ENCODE results near the gene MCCC1. TPM values are rescaled to one million over a fixed set of nuclear protein-coding genes. Genes with fewer than 3 reads are reported as not detected.
"Not testable (repeated sequence)": the region's sequence is repeated elsewhere in the genome, so short reads cannot be mapped to it uniquely, and the experiment has no call there.

MCCC1 gene
- total and polyA plus RNA-seq, 2 experiments from 2014 or later, result 30.8 to 37.7 TPM

DNA sequence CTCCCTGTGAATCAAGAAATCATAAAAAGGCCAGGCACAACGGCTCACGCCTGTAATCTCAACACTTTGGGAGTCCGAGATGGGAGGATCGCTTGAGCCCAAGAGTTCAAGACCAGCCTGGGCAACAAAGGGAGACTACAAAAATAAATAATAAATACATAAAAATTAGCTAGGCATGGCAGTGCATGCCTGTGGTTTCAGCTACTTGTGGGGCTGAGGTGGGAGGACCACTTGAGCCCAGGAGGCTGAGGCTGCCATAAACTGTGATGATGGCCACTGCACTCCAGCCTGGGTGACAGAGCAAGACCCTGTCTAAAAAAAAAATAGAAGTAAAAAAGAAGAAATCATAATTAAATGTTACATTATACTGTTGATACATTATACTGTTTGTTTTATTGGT is 91.0 kb downstream of the MCCC1 start:
- H3K4me2 ChIP-seq, result no peak overlapping the region
- no peak for TF ChIP-seq EZH2 (IDR thresholded peaks at IDR 0.05; ENCODE audit: borderline replicate concordance)
- TF ChIP-seq EZH2phosphoT487 (IDR thresholded peaks at IDR 0.05; ENCODE audit: low read depth, severe bottlenecking, unreplicated experiment), result no peak
- TF ChIP-seq, protein P1, sequence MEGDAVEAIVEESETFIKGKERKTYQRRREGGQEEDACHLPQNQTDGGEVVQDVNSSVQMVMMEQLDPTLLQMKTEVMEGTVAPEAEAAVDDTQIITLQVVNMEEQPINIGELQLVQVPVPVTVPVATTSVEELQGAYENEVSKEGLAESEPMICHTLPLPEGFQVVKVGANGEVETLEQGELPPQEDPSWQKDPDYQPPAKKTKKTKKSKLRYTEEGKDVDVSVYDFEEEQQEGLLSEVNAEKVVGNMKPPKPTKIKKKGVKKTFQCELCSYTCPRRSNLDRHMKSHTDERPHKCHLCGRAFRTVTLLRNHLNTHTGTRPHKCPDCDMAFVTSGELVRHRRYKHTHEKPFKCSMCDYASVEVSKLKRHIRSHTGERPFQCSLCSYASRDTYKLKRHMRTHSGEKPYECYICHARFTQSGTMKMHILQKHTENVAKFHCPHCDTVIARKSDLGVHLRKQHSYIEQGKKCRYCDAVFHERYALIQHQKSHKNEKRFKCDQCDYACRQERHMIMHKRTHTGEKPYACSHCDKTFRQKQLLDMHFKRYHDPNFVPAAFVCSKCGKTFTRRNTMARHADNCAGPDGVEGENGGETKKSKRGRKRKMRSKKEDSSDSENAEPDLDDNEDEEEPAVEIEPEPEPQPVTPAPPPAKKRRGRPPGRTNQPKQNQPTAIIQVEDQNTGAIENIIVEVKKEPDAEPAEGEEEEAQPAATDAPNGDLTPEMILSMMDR (IDR thresholded peaks at IDR 0.05; ENCODE audit: poor library complexity), result no peak
- H3K27ac ChIP-seq, result no peak overlapping the region
- no peak for DNase-seq (ENCODE audit: low spot score)
- no peaks in the 10 kb centered on the region for H3K4me1 ChIP-seq (ENCODE audit: insufficient read depth)
- no peaks in the 10 kb centered on the region for H3K27me3 ChIP-seq
- H2AFZ ChIP-seq, result no peak overlapping the region
- no peaks in the 10 kb centered on the region for H4K20me1 ChIP-seq (ENCODE audit: insufficient read depth, poor library complexity, severe bottlenecking)
- H3K9me3 ChIP-seq (ENCODE audit: low read depth), result no peaks in the 10 kb centered on the region
- no peaks in the 10 kb centered on the region for H3K79me2 ChIP-seq
- 96% methylated on average over 4 of the region's 4 CpGs for whole genome bisulfite sequencing (ENCODE audit: low lambda C conversion rate, missing lambda C conversion rate)
- H3K4me3 ChIP-seq, result no peak overlapping the region
- no peaks in the 10 kb centered on the region for H3K36me3 ChIP-seq (replicated peaks; ENCODE audit: insufficient read depth, low read depth)
- no peaks in the 10 kb centered on the region for H3K9me2 ChIP-seq (replicated peaks; ENCODE audit: insufficient read depth)

DNA sequence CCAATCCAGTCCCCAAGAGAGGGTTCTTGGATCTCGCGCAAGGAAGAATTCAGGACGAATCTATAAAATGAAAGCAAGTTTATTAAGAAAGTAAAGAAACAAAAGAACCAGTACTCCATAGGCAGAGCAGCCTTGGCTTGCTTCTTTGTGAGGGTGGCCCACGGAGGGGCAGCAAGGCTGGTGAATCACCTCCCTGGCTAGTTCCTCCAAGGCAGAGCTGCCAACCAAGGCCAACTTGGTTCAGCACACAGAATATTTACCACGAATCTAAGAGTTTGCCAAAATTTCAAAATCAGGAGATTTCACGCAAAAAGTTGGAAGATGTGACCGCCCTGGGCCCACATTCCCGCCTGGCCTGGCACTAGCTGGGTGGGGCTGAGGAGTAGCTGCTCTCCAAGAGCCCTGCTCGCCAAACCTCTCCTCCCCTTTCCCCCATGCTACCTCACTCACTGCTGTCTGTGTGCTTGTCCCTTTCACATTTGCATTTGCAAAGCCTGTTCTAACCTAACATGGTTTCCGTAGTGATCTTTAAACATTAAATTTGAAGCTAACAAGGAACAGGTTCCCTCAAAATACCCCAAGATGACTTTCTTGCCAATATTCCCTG is 92.8 kb downstream of the MCCC1 start:
- Histone ChIP-seq H3K4me1 (ENCODE audit: insufficient read depth) (no peaks in the 10 kb centered on the region), H3K27ac (no peak overlapping the region), H3K79me2 (no peaks in the 10 kb centered on the region), H3K9me3 (ENCODE audit: low read depth) (no peaks in the 10 kb centered on the region), H3K9me2 (replicated peaks; ENCODE audit: insufficient read depth) (no peaks in the 10 kb centered on the region), H3K4me2 (no peak overlapping the region), H4K20me1 (ENCODE audit: insufficient read depth, poor library complexity, severe bottlenecking) (no peaks in the 10 kb centered on the region), H3K4me3 (no peak overlapping the region), H2AFZ (no peak overlapping the region), H3K36me3 (replicated peaks; ENCODE audit: insufficient read depth, low read depth) (no peaks in the 10 kb centered on the region), H3K27me3 (no peaks in the 10 kb centered on the region)
- 88% methylated on average over 10 of the region's 10 CpGs for WGBS (ENCODE audit: low lambda C conversion rate, missing lambda C conversion rate)
- TF ChIP-seq EZH2 (IDR thresholded peaks at IDR 0.05; ENCODE audit: borderline replicate concordance) (no peak), EZH2phosphoT487 (IDR thresholded peaks at IDR 0.05; ENCODE audit: low read depth, severe bottlenecking, unreplicated experiment) (no peak)
- TF ChIP-seq, protein P1 (IDR thresholded peaks at IDR 0.05; ENCODE audit: poor library complexity), result no peak
- no peak for DNase-seq (ENCODE audit: low spot score)

DNA sequence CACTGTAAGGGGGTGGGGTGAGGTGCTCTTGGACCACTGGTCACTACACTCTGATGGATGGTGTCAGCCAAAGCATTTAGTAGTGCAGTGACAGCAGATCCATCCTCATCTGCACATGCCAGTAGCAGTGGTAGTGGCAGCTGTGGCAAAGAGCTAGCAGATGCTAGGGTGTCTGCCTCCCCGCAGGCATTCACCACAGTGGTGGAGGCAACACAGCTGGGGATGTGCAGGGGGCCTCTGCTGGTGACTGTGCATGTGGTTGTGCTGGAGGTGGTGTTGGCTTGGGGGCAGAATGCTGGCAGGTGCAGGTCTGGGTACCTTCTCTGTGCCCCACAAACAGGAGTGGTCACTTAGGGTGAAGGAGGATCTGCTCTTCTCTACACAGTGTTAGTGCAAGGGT is 99.5 kb downstream of the MCCC1 start:
- H2AFZ ChIP-seq, result no peak overlapping the region
- no peak overlapping the region for H3K4me2 ChIP-seq
- no peak overlapping the region for H3K4me3 ChIP-seq
- no peaks in the 10 kb centered on the region for H3K4me1 ChIP-seq (ENCODE audit: insufficient read depth)
- 100% methylated on average over 1 of the region's 1 CpG for WGBS (ENCODE audit: low lambda C conversion rate, missing lambda C conversion rate)
- TF ChIP-seq, protein P1 (IDR thresholded peaks at IDR 0.05; ENCODE audit: poor library complexity), result no peak
- TF ChIP-seq EZH2 (IDR thresholded peaks at IDR 0.05; ENCODE audit: borderline replicate concordance) (no peak), EZH2phosphoT487 (IDR thresholded peaks at IDR 0.05; ENCODE audit: low read depth, severe bottlenecking, unreplicated experiment) (no peak)
- no peaks in the 10 kb centered on the region for H4K20me1 ChIP-seq (ENCODE audit: insufficient read depth, poor library complexity, severe bottlenecking)
- no peaks in the 10 kb centered on the region for H3K9me3 ChIP-seq (ENCODE audit: low read depth)
- DNase-seq (ENCODE audit: low spot score), result no peak
- H3K27me3 ChIP-seq, result no peaks in the 10 kb centered on the region
- H3K9me2 ChIP-seq (replicated peaks; ENCODE audit: insufficient read depth), result no peaks in the 10 kb centered on the region
- H3K27ac ChIP-seq, result no peak overlapping the region
- H3K79me2 ChIP-seq, result no peaks in the 10 kb centered on the region
- H3K36me3 ChIP-seq (replicated peaks; ENCODE audit: insufficient read depth, low read depth), result no peaks in the 10 kb centered on the region

DNA sequence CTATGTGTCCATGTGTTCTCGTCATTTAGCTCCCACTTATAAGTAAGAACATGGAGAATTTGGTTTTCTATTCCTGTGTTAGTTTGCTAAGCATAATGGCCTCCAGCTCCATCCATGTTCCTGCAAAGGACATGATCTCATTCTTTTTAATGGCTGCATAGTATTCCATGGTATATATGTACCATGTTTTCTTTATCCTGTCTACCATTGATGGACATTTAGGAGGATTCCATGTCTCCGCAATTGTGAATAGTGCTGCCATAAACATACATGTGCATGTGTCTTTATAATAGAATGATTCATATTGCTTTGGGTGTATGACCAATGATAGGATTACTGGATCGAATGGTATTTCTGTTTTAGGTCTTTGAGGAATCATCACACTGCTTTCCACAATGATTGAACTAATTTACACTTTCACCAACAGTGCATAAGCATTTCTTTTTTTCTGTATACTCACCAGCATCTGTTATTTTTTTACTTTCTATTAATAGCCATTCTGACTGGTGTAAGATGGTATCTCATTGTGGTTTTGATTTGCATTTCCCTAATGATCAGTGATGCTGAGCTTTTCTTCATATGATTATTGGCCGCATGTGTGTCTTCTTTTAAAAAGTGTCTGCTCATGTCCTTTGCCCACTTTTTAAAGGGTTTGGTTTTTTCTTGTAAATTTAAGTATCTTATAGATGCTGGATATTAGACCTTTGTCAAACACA is 105.7 kb downstream of the MCCC1 start:
- not testable (repeated sequence) for DNase-seq (ENCODE audit: low spot score); H3K9me2 ChIP-seq (replicated peaks; ENCODE audit: insufficient read depth); H3K27ac ChIP-seq; H2AFZ ChIP-seq; H3K27me3 ChIP-seq; H3K79me2 ChIP-seq; H3K9me3 ChIP-seq (ENCODE audit: low read depth); H3K4me3 ChIP-seq; H3K4me1 ChIP-seq (ENCODE audit: insufficient read depth); H3K36me3 ChIP-seq (replicated peaks; ENCODE audit: insufficient read depth, low read depth); H3K4me2 ChIP-seq; H4K20me1 ChIP-seq (ENCODE audit: insufficient read depth, poor library complexity, severe bottlenecking)
- WGBS (ENCODE audit: low lambda C conversion rate, missing lambda C conversion rate), result 94% methylated on average over 4 of the region's 4 CpGs

Data from hepatocyte (in vitro differentiated cells).